Islet precursor cell (in vitro differentiated cells): Measurements from ENCODE around the gene RSRC1.
"Not testable (repeated sequence)": the region's sequence is repeated elsewhere in the genome, so short reads cannot be mapped to it uniquely, and the experiment has no call there.

Experiments
- DNase-seq: peaks from one replicate; pipeline ENCODE4 v3.0.0-alpha.2; 2018

RSRC1 gene

GRCh38 chr3:158479051-158479450, 369.2 kb downstream of the RSRC1 start:
- no peak for DNase-seq

GRCh38 chr3:158483701-158484235, 373.9 kb downstream of the RSRC1 start:
- no peak for DNase-seq

DNA sequence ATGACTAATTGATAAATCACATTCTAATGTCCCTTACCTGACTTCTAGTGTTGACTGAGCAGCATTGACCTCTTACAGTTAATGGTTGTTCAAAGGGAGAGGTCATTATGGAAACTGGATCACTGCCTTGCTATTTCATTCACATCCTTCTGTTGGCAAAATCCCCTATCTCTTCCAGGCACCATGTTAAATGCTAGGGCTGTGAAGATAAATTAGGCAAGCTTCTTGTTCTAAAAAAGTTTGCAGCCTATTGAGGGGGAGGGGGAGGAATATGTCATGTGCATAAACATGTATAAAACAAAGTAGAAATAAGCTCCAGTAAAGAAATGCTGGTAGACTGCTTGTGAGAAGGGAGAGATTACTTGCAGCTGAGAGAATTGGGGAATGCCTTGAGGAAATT, 376.3 kb downstream of the RSRC1 start:
- DNase-seq: no peak

GRCh38 chr3:158488670-158489069, 378.8 kb downstream of the RSRC1 start:
- DNase-seq: no peak

GRCh38 chr3:158489181-158489580, 379.3 kb downstream of the RSRC1 start:
- DNase-seq: no peak

GRCh38 chr3:158491968-158492367, 382.1 kb downstream of the RSRC1 start:
- DNase-seq: no peak

DNA sequence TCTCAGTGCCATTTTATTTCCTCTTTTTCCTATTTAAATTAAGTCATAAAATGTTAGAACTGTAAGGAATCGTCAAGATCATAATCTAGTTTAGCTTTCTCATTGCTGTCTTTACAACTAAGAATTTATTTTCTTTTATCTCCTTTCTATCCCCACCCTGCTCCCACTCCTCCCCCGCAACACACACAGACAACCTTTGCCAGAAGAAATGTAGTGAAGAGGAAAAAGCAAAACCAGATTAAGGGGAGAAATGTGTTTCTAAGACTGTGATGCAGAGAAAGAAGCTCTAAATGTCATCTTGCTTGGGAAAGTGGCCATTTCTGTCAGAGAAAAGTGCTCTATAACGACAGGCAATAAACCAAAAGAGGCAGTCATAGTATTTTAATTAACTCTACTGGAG, 382.8 kb downstream of the RSRC1 start:
- DNase-seq: no peak

DNA sequence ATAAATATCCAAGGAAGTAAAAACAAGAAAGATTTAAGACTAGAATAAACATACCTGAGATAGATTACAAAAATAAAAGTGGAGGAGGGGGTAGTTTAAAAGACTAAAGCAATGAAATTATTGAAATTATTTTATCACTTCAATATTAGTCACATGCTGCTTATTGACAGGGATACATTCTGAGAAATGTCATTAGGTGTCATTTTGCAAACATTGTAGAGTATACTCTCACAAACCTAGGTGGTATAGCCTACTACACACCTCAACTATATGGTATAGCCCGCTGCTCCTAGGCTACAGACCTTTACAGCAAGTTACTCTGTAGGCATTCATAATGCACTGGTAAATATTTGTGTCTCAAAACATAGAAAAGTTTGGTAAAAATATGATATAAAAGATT, 384.0 kb downstream of the RSRC1 start:
- no peak for DNase-seq

DNA sequence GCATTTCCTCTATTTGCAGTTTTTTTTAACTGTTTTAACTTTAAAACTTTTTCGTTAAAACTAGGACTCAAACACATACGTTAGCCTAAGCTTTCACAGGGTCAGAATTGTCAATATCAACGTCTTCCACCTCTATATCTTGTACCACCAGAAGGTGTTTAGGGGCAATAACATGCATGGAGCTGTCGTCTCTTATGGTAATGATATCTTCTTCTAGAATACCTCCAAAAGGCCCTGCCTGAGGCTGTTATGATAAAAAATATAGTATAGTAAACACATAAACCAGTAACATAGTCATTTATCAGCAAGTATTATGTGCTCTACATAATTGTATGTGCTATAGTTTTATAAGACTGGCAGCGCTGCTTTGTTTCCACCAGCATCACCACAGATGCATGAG, 384.8 kb downstream of the RSRC1 start:
- DNase-seq: no peak

DNA sequence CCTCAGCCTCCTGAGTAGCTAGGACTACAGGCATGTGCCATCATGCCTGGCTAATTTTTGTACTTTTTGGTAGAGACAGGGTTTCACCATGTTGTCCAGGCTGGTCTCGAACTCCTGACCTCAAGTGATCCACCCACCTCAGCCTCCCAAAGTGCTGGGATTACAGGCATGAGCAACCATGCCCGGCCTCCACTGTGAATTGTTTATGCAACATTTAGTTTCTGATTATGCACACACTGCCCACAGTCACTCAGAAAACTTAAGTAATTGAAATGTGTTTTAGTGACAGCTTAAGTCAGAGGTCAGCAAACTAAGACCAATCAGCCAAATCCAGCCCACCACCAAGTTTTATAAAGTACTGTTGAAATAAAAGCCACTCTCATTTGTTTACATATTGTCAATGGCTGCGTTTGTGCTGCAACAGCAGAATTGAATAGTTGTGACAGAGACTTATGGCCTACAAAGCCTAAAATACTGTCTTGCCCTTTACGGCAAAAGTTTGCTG, 385.6 kb downstream of the RSRC1 start:
- DNase-seq: not testable (repeated sequence)

DNA sequence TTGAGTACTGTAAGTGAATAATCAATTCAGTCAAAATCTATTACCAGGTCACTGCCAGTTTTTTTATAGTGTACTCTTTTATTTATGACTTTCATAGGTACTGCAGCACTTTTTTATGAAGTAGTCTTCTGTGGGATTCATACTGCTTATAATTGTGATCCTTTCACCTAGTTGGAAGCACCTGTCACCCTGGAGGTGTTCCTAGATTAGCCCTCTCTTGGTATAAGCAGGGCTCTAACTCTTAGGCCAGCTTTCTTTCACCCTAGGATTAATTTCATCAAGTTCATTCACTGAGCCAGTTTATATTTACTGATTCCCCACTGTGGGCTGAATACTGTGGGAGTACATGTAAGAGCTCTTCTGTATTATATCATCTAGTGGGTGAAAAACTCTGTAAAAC, 395.2 kb downstream of the RSRC1 start:
- DNase-seq: no peak

- DNase-seq: no peak
Measured at GRCh38 chr3:158506456-158506855, 396.6 kb downstream of the RSRC1 start.

- DNase-seq: no peak
Measured at GRCh38 chr3:158508481-158508880, 398.6 kb downstream of the RSRC1 start.

- DNase-seq: no peak
Measured at GRCh38 chr3:158509891-158510290, 400.0 kb downstream of the RSRC1 start.

GRCh38 chr3:158516729-158517128, 406.8 kb downstream of the RSRC1 start:
- DNase-seq: not testable (repeated sequence)

- DNase-seq: no peak
Measured at GRCh38 chr3:158519776-158520175, 409.9 kb downstream of the RSRC1 start.

- DNase-seq: no peak
Measured at GRCh38 chr3:158520433-158520832, 410.5 kb downstream of the RSRC1 start.

DNA sequence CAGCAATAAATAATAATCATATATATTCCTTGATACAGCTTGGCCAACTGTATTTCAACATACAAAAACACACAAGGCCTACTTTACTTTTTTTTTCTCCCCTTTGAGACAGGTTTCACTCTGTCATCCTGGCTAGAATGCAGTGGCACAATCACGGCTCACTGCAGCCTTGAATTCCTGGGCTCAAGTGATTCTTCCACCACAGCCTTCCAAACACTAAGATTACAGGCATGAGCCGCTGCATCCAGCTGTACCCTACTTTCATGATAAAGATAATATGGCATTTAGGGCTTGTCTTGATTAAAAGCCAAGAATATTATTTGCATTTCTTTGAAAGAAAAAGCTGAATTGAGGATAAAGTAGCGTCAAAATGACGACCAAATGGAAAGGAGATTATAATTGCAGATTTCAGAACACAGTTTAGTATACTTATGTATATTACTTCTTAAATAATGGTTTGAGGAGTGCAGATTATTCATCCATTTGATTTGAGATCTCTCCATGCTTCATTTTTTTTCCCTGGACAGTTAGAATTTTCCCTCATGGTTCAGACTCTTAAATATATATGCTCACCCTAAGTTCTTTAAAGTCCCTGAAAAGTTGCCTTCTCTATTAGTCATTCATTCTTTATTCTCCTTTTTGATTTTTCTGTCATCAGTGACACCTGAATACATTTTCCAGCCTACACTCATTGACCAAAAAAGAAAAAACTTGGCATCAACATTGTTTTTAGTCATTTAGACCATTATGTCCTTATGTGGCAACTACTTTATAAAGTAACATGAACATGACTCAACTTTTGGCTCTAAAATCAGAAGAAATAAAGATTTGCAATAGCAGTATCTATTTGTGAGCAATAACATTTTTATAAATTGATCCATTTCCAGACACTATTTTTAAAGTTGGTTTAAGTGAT, 412.6 kb downstream of the RSRC1 start:
- DNase-seq: no peak

GRCh38 chr3:158528076-158528674, 418.3 kb downstream of the RSRC1 start:
- DNase-seq: no peak

DNA sequence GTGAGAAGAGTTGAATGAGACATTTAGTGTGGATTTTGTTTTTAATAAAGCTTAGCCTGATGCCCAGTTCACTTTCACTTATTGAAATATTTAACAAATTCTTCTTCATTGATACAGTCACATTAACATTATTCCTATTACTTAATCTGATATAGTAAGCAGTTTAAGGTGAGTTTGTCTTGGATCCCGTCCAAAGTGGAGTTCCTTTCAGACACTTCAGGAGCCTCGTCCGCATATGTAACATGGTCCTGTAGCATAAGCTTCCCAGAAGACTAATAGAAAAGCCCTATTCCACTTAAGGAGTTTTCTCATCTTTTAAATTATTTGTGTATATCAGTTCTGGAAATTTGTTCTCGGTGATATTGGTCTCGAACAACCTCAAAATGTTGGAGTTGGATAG, 421.4 kb downstream of the RSRC1 start:
- DNase-seq: no peak

DNA sequence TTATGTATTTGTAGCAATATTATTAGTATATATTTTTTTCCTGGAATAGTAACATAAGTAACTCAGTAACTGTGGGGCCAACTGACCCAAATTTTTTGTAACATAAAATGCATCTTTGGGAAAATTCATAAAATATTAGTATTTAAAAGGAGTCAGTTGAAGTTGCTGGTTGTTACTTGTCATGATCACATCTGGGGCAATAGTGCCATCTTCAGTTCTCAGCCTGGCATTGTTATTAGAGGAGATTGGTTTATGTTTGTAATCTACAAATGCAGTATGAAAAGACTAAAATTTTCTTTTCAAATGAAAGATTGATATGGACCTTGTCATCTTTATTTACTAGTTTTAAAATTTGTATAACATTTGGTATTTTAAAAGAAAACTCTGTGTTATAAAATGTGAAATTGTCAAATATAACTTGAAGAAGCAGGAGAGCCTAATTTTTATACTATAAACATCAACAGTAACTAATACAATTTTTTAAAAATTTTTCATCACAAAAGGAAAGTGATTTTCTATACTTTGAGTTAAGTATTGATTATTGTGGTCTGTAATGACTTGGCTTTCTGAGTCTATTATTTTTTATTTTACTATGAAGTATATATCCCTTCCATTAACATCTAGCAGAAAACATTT, 422.3 kb downstream of the RSRC1 start:
- DNase-seq: no peak

GRCh38 chr3:158535918-158536317, 426.0 kb downstream of the RSRC1 start:
- DNase-seq: no peak

DNA sequence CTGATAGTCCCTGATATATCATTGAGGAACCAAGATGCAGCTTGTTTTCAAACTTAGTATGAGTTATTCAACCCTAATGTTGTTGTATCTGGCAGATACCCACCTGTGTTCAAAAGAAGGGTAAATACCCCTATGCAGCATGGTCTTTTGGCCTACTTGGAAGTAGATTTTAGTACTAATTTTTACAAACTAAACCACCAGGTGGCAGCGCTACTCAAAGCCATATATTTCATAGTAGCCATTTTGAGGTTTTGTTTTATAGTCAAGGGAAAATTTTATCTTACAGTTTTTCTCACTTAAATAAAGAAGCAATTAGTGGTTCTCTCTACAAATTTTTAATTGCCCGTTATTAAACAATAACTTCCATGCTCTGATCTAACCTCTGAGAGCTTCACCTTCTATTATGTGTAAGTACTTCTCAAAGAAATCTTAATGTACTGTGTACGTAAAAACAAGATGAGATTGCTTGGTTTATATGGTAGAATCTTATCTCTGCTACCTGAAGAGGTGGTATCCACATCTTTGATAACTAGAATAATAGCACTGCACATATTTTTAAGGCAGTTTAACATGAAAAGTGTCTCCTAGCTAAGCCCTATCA, 429.6 kb downstream of the RSRC1 start:
- no peak for DNase-seq
